ENCODE data around the gene PLA2G6. TPM values are rescaled to one million over a fixed set of nuclear protein-coding genes. Genes with fewer than 3 reads are reported as not detected.

PLA2G6 gene
- total and polyA plus RNA-seq, 12 donors = 6.9 to 324 (median 72.6) TPM

- no peaks in the 10 kb centered on the region for H3K27me3 ChIP-seq
- no peaks in the 10 kb centered on the region for H3K9me3 ChIP-seq (replicated peaks in 1 of 3)
- H3K36me3 ChIP-seq (replicated peaks in 1 of 2) = no peaks in the 10 kb centered on the region
- H3K27ac ChIP-seq = no peak overlapping the region
- H3K4me3 ChIP-seq = no peak overlapping the region
- WGBS, 4 donors = 82 to 84% (median 83%) methylated on average over 5 of the region's 5 CpGs
- intact Hi-C loops (cut with DNase I) = no loop called here
- H3K4me1 ChIP-seq (replicated peaks in 1 of 2) = no peaks in the 10 kb centered on the region
- no peak for DNase-seq
- TF ChIP-seq CTCF (IDR thresholded peaks at IDR 0.05) = no peak
- TF ChIP-seq POLR2A (IDR thresholded peaks at IDR 0.05) = no peak
These were observed 42.7 kb downstream of the PLA2G6 start for GRCh38 chr22:38138961-38139360.

- Histone ChIP-seq H3K27ac (no peak overlapping the region), H3K4me1 (replicated peaks in 1 of 2) (no peaks in the 10 kb centered on the region), H3K9me3 (replicated peaks in 1 of 3) (no peaks in the 10 kb centered on the region), H3K4me3 (no peak overlapping the region), H3K27me3 (no peaks in the 10 kb centered on the region), H3K36me3 (replicated peaks in 1 of 2) (no peaks in the 10 kb centered on the region)
- intact Hi-C loops (cut with DNase I) = no loop called here
- TF ChIP-seq CTCF (IDR thresholded peaks at IDR 0.05) (no peak), POLR2A (IDR thresholded peaks at IDR 0.05) (no peak)
- WGBS, 4 donors = 93 to 98% (median 95%) methylated on average over 9 of the region's 9 CpGs
- DNase-seq = no peak
These were observed 43.5 kb downstream of the PLA2G6 start for GRCh38 chr22:38137876-38138687.

GRCh38 chr22:38136607-38137006 is 45.0 kb downstream of the PLA2G6 start:
- peaks cover 0 to 7% of the 10 kb centered on the region in 2 donors for H3K36me3 ChIP-seq (replicated peaks in 1 of 2)
- TF ChIP-seq CTCF (IDR thresholded peaks at IDR 0.05) (no peak), POLR2A (IDR thresholded peaks at IDR 0.05) (no peak)
- no peak overlapping the region for H3K4me3 ChIP-seq
- no peak overlapping the region for H3K27ac ChIP-seq
- H3K4me1 ChIP-seq (replicated peaks in 1 of 2) = no peaks in the 10 kb centered on the region
- 95 to 100% (median 98%) methylated on average over 1 of the region's 1 CpG for WGBS, 4 donors
- no peaks in the 10 kb centered on the region for H3K9me3 ChIP-seq (replicated peaks in 1 of 3)
- no peak for DNase-seq
- intact Hi-C loops (cut with DNase I) = no loop called here
- no peaks in the 10 kb centered on the region for H3K27me3 ChIP-seq

- no peaks in the 10 kb centered on the region for H3K27me3 ChIP-seq
- H3K9me3 ChIP-seq (replicated peaks in 1 of 3) = no peaks in the 10 kb centered on the region
- intact Hi-C loops (cut with DNase I) = no loop called here
- no peaks in the 10 kb centered on the region for H3K4me1 ChIP-seq (replicated peaks in 1 of 2)
- H3K27ac ChIP-seq = no peak overlapping the region
- WGBS, 4 donors = 41 to 84% (median 74%) methylated on average over 1 to 4 of the region's 4 CpGs
- H3K4me3 ChIP-seq = no peak overlapping the region
- DNase-seq = peak in 4 of 7 donors; percentile 35 to 50 (median 44)
- peaks cover 0 to 7% of the 10 kb centered on the region in 2 donors for H3K36me3 ChIP-seq (replicated peaks in 1 of 2)
- TF ChIP-seq POLR2A (IDR thresholded peaks at IDR 0.05) (no peak), CTCF (IDR thresholded peaks at IDR 0.05) (no peak)
These were observed 46.4 kb downstream of the PLA2G6 start for GRCh38 chr22:38135133-38135706.

Measured in adrenal gland (tissue), 12 donors.